Lower leg skin (tissue), 4 donors: ENCODE measurements around the gene NEK1. TPM values are rescaled to one million over a fixed set of nuclear protein-coding genes. Genes with fewer than 3 reads are reported as not detected.

Experiments used
- DNase-seq, 2 donors: peaks; one replicate each; pipeline ENCODE4 v3.0.0-alpha.2; 2019; ENCODE audit warnings: low spot score in 2 of 2
- H3K4me3 ChIP-seq: fragments of 200-600 bp; sonication (generic); 2 replicates; pipeline ENCODE4 v1.5.1; 2017; ENCODE audit warnings: mild to moderate bottlenecking, low read depth; ENCODE audit not compliant: poor library complexity, severe bottlenecking
- POLR2A ChIP-seq, 2 donors: fragments of 450-650 bp; IDR thresholded peaks; one replicate each; pipeline ENCODE4 v1.6.1; 2016 to 2017; ENCODE audit warnings: antibody characterized with exemption in 2 of 2, mild to moderate bottlenecking in 1 of 2, moderate library complexity in 1 of 2
- WGBS, 2 donors: methylation state at CpG; one replicate each; pipeline ENCODE4 v1.1.5; 2018; 5-methylcytosine and 5-hydroxymethylcytosine counted together
- intact Hi-C: fragments of 100-400 bp; cut with DNase I; formaldehyde crosslinking; loops from one replicate; pipeline ENCODE4 v1.15.0; 2023; ENCODE audit warnings: low total_unique reads
- total RNA-seq, 4 donors: library from RNA; depleted of rRNA; stranded (reverse); fragments of >200 nt; gene quantifications; one replicate each; pipeline ENCODE4 v1.1.0, GENCODE V29; 2016
- TF ChIP-seq, protein P1 (sequence below), 3 donors: fragments of 450-650 bp; IDR thresholded peaks; one replicate each; pipeline ENCODE4 v1.5.1; 2016; ENCODE audit warnings: antibody characterized with exemption in 3 of 3, mild to moderate bottlenecking in 3 of 3, moderate library complexity in 2 of 3

NEK1 gene
- total RNA-seq, 4 donors from 2014 or later: 4.8 to 6.9 (median 5.5) TPM

DNA sequence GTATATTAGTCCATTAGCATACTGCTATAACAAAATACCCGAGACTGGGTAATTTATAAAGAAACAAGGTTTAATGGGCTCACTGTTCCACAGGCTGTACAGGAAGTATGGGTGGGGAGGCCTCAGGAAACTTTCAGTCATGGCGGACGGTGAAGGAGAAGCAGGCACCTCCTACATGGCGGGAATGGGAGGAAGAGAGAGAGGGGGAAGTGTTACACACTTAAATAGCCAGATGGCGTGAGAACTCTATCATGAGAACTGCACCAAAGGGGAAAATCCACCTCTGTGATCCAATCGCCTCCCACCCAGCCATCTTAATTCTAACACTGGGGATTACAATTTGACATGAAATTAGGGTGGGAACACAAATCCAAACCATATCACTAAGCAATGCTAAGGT lies 242.7 kb downstream of the NEK1 start:
- no peak overlapping the region for H3K4me3 ChIP-seq
- no peak for TF ChIP-seq POLR2A (IDR thresholded peaks at IDR 0.05)
- TF ChIP-seq, protein P1, sequence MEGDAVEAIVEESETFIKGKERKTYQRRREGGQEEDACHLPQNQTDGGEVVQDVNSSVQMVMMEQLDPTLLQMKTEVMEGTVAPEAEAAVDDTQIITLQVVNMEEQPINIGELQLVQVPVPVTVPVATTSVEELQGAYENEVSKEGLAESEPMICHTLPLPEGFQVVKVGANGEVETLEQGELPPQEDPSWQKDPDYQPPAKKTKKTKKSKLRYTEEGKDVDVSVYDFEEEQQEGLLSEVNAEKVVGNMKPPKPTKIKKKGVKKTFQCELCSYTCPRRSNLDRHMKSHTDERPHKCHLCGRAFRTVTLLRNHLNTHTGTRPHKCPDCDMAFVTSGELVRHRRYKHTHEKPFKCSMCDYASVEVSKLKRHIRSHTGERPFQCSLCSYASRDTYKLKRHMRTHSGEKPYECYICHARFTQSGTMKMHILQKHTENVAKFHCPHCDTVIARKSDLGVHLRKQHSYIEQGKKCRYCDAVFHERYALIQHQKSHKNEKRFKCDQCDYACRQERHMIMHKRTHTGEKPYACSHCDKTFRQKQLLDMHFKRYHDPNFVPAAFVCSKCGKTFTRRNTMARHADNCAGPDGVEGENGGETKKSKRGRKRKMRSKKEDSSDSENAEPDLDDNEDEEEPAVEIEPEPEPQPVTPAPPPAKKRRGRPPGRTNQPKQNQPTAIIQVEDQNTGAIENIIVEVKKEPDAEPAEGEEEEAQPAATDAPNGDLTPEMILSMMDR (IDR thresholded peaks at IDR 0.05): no peak
- intact Hi-C loops: no loop called here
- no peak for DNase-seq
- 88 to 90% methylated on average over 6 of the region's 6 CpGs for WGBS, 2 donors

GRCh38 chr4:169367826-169368225 lies 244.6 kb downstream of the NEK1 start:
- DNase-seq: no peak
- intact Hi-C loops: no loop called here
- TF ChIP-seq, protein P1 (IDR thresholded peaks at IDR 0.05): no peak
- no peak for TF ChIP-seq POLR2A (IDR thresholded peaks at IDR 0.05)

DNA sequence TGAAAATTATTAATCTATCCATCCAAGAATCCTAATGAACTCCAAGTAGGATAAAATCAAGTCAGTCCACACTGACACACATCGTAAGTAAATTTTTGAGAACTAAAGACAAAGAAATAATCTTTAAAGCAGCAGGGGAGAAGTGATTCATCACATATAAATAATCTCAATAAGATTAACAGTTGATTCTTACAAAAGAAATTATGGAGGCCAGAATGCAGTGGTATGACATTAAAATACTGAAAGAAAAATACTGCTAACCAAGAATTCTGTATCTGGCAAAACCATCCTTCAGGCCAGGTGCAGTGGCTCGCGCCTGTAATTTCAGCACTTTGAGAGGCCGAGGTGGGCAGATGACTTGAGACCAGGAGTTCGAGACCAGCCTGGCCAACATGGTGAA lies 245.6 kb downstream of the NEK1 start:
- DNase-seq: no peak
- WGBS, 2 donors: 92 to 96% methylated on average over 5 of the region's 5 CpGs
- TF ChIP-seq POLR2A (IDR thresholded peaks at IDR 0.05): no peak
- TF ChIP-seq, protein P1 (IDR thresholded peaks at IDR 0.05): no peak
- no peak overlapping the region for H3K4me3 ChIP-seq
- intact Hi-C loops: no loop called here

More at GRCh38 chr4:169367826-169368225, 244.6 kb downstream of the NEK1 start:
- H3K4me3 ChIP-seq: no peak overlapping the region

- no peak overlapping the region for H3K4me3 ChIP-seq
- TF ChIP-seq, protein P1 (IDR thresholded peaks at IDR 0.05): no peak
- no peak for TF ChIP-seq POLR2A (IDR thresholded peaks at IDR 0.05)
- intact Hi-C loops: no loop called here
- 59 to 72% methylated on average over 6 of the region's 6 CpGs for WGBS, 2 donors
- DNase-seq: no peak
Measured at GRCh38 chr4:169362607-169363006, 249.8 kb downstream of the NEK1 start.

GRCh38 chr4:169361756-169362155 lies 250.6 kb downstream of the NEK1 start:
- no peak for TF ChIP-seq POLR2A (IDR thresholded peaks at IDR 0.05)
- TF ChIP-seq, protein P1 (IDR thresholded peaks at IDR 0.05): no peak
- no peak overlapping the region for H3K4me3 ChIP-seq
- DNase-seq: no peak
- WGBS, 2 donors: 43 to 46% methylated on average over 3 of the region's 3 CpGs
- intact Hi-C loops: no loop called here

GRCh38 chr4:169359961-169360360 lies 252.4 kb downstream of the NEK1 start:
- TF ChIP-seq POLR2A (IDR thresholded peaks at IDR 0.05): no peak
- TF ChIP-seq, protein P1 (IDR thresholded peaks at IDR 0.05): no peak
- WGBS, 2 donors: 83 to 90% methylated on average over 3 of the region's 3 CpGs
- no peak overlapping the region for H3K4me3 ChIP-seq
- intact Hi-C loops: no loop called here
- DNase-seq: no peak
